GM12864 (cell line): ENCODE measurements around the gene ADAMTS20.

Source experiments
- DNase-seq: peaks from one replicate; pipeline ENCODE4 v3.0.0-alpha.2; 2011; ENCODE audit warnings: low read depth
- H3K4me3 ChIP-seq: 2 replicates; pipeline ENCODE4 v1.5.1; 2011; ENCODE audit warnings: mild to moderate bottlenecking, low read depth, low read length, control low read depth
- CTCF ChIP-seq: IDR thresholded peaks from 2 replicates; pipeline ENCODE4 v1.5.1; 2011; ENCODE audit warnings: low read depth, mild to moderate bottlenecking, moderate library complexity, low read length, control low read depth, inconsistent platforms; ENCODE audit errors: missing control alignments

Gene ADAMTS20

GRCh38 chr12:43579206-43579605 is 27.2 kb upstream of the ADAMTS20 start:
- DNase-seq = no peak
- TF ChIP-seq CTCF = no peak
- H3K4me3 ChIP-seq = no peak overlapping the region

- DNase-seq = no peak
- no peak overlapping the region for H3K4me3 ChIP-seq
Measured at GRCh38 chr12:43578782-43579181, 26.8 kb upstream of the ADAMTS20 start.

GRCh38 chr12:43577381-43577780 is 25.4 kb upstream of the ADAMTS20 start:
- no peak for DNase-seq
- TF ChIP-seq CTCF = no peak
- H3K4me3 ChIP-seq = no peak overlapping the region

More at GRCh38 chr12:43578782-43579181, 26.8 kb upstream of the ADAMTS20 start:
- TF ChIP-seq CTCF = no peak

GRCh38 chr12:43576162-43576561 is 24.2 kb upstream of the ADAMTS20 start:
- no peak for DNase-seq
- H3K4me3 ChIP-seq = no peak overlapping the region
- no peak for TF ChIP-seq CTCF

- TF ChIP-seq CTCF = no peak
- DNase-seq = no peak
- H3K4me3 ChIP-seq = no peak overlapping the region
Measured at GRCh38 chr12:43571885-43572284, 19.9 kb upstream of the ADAMTS20 start.

- no peak for DNase-seq
- H3K4me3 ChIP-seq = no peak overlapping the region
- no peak for TF ChIP-seq CTCF
Measured at GRCh38 chr12:43556057-43556456, 4.1 kb upstream of the ADAMTS20 start.

GRCh38 chr12:43551279-43551970 is 578 bp downstream of the ADAMTS20 start:
- no peak for TF ChIP-seq CTCF
- no peak overlapping the region for H3K4me3 ChIP-seq
- DNase-seq = no peak
